ENCODE measurements around the gene ZNF814. TPM values are rescaled to one million over a fixed set of nuclear protein-coding genes. Genes with fewer than 3 reads are reported as not detected.
"Not testable (repeated sequence)": the region's sequence is repeated elsewhere in the genome, so short reads cannot be mapped to it uniquely, and the experiment has no call there.

The ZNF814 gene
- total and polyA plus RNA-seq, 4 experiments from 2014 or later: 9.3 to 35.3 (median 26.2) TPM

- H3K9me3 Mint-ChIP-seq; H3K27ac ChIP-seq (ENCODE audit: low read depth, low read length); H3K4me3 Mint-ChIP-seq; CTCF ChIA-PET (ENCODE audit: partially characterized antibody); DNase-seq; H3K9me3 ChIP-seq (ENCODE audit: control insufficient read depth in 1 of 2, low read length in 2 of 2); H3K27me3 Mint-ChIP-seq; POLR2A ChIA-PET (ENCODE audit: partially characterized antibody); H3K27me3 ChIP-seq (ENCODE audit: insufficient read depth, low read length); H3K4me3 ChIP-seq (ENCODE audit: low read length in 2 of 2); intact Hi-C loops (cut with micrococcal nuclease): not testable (repeated sequence)
- Histone ChIP-seq H3K36me3 (ENCODE audit: insufficient read depth, low read length) (peaks cover 17% of the 10 kb centered on the region), H3K4me1 (ENCODE audit: insufficient read depth, low read length) (peaks cover 24% of the 10 kb centered on the region)
- Mint-ChIP-seq H3K27ac (peak overlapping the region in 2 of 7 donors; percentile 2 to 70), H3K4me1 (peaks cover 28 to 48% (median 36%) of the 10 kb centered on the region in 4 donors), H3K36me3 (peaks cover 29 to 51% of the 10 kb centered on the region in 2 donors)
These were observed 78.2 kb downstream of the ZNF814 start for GRCh38 chr19:57810410-57811295.

GRCh38 chr19:57807541-57807940, 81.3 kb downstream of the ZNF814 start:
- H3K36me3 Mint-ChIP-seq: peaks cover 29 to 53% of the 10 kb centered on the region in 2 donors
- H3K36me3 ChIP-seq (ENCODE audit: insufficient read depth, low read length): peaks cover 17% of the 10 kb centered on the region
- DNase-seq: no peak
- no peaks in the 10 kb centered on the region for H3K27me3 ChIP-seq (ENCODE audit: insufficient read depth, low read length)
- peaks cover under 1% of the 10 kb centered on the region for H3K4me1 ChIP-seq (ENCODE audit: insufficient read depth, low read length)
- ChIA-PET CTCF (ENCODE audit: partially characterized antibody) (no interaction called here), POLR2A (ENCODE audit: partially characterized antibody) (interaction anchor here (2.3 kb wide), 1 partner anchor 12 kb away, joined by 8 read pairs; no protein-coding TSS in a partner anchor)
- no peak overlapping the region for H3K4me3 ChIP-seq (ENCODE audit: low read length in 2 of 2)
- no peaks in the 10 kb centered on the region for H3K9me3 ChIP-seq (ENCODE audit: control insufficient read depth in 1 of 2, low read length in 2 of 2)
- peaks cover 14 to 31% (median 21%) of the 10 kb centered on the region in 4 donors for H3K4me1 Mint-ChIP-seq
- H3K4me3 Mint-ChIP-seq: no peak overlapping the region
- H3K9me3 Mint-ChIP-seq: peaks cover 0 to 3% (median 0%) of the 10 kb centered on the region in 8 donors
- H3K27me3 Mint-ChIP-seq: no peaks in the 10 kb centered on the region
- no peak overlapping the region for H3K27ac ChIP-seq (ENCODE audit: low read depth, low read length)
- intact Hi-C loops (cut with micrococcal nuclease): no loop called here
- no peak overlapping the region for H3K27ac Mint-ChIP-seq

- H3K36me3 Mint-ChIP-seq: peaks cover 23 to 41% of the 10 kb centered on the region in 2 donors
- Histone ChIP-seq H3K36me3 (ENCODE audit: insufficient read depth, low read length) (peaks cover 12% of the 10 kb centered on the region), H3K27ac (ENCODE audit: low read depth, low read length) (no peak overlapping the region), H3K4me1 (ENCODE audit: insufficient read depth, low read length) (no peaks in the 10 kb centered on the region), H3K4me3 (ENCODE audit: low read length in 2 of 2) (no peak overlapping the region), H3K27me3 (ENCODE audit: insufficient read depth, low read length) (no peaks in the 10 kb centered on the region), H3K9me3 (ENCODE audit: control insufficient read depth in 1 of 2, low read length in 2 of 2) (no peaks in the 10 kb centered on the region)
- no peak for DNase-seq
- peak overlapping the region; percentile 37 to 76 (median 56) for H3K4me3 Mint-ChIP-seq
- peak overlapping the region in 3 of 7 donors; percentile 33 to 68 (median 54) for H3K27ac Mint-ChIP-seq
- H3K9me3 Mint-ChIP-seq: peaks cover 0 to 3% (median 0%) of the 10 kb centered on the region in 8 donors
- ChIA-PET CTCF (ENCODE audit: partially characterized antibody) (no interaction called here), POLR2A (ENCODE audit: partially characterized antibody) (interaction anchor here (0.6 kb wide), 1 partner anchor 47 kb away, joined by 3 read pairs; no protein-coding TSS in a partner anchor)
- intact Hi-C loops (cut with micrococcal nuclease): no loop called here
- H3K4me1 Mint-ChIP-seq: peaks cover 10 to 24% (median 14%) of the 10 kb centered on the region in 4 donors
- no peaks in the 10 kb centered on the region for H3K27me3 Mint-ChIP-seq
These were observed 85.1 kb downstream of the ZNF814 start for GRCh38 chr19:57803594-57804325.

GRCh38 chr19:57803265-57803593, 85.6 kb downstream of the ZNF814 start:
- Mint-ChIP-seq H3K36me3 (peaks cover 23 to 35% of the 10 kb centered on the region in 2 donors), H3K27me3 (no peaks in the 10 kb centered on the region), H3K4me3 (peak overlapping the region in 6 of 8 donors; percentile 37 to 76 (median 56)), H3K27ac (peak overlapping the region in 1 of 7 donors; percentile 26), H3K4me1 (peaks cover 10 to 24% (median 14%) of the 10 kb centered on the region in 4 donors), H3K9me3 (peaks cover 0 to 3% (median 0%) of the 10 kb centered on the region in 8 donors)
- intact Hi-C loops (cut with micrococcal nuclease): no loop called here
- Histone ChIP-seq H3K27ac (ENCODE audit: low read depth, low read length) (no peak overlapping the region), H3K4me3 (ENCODE audit: low read length in 2 of 2) (no peak overlapping the region), H3K9me3 (ENCODE audit: control insufficient read depth in 1 of 2, low read length in 2 of 2) (no peaks in the 10 kb centered on the region), H3K27me3 (ENCODE audit: insufficient read depth, low read length) (no peaks in the 10 kb centered on the region), H3K4me1 (ENCODE audit: insufficient read depth, low read length) (no peaks in the 10 kb centered on the region), H3K36me3 (ENCODE audit: insufficient read depth, low read length) (peaks cover 8% of the 10 kb centered on the region)
- ChIA-PET POLR2A (ENCODE audit: partially characterized antibody) (no interaction called here), CTCF (ENCODE audit: partially characterized antibody) (no interaction called here)
- no peak for DNase-seq

- no peaks in the 10 kb centered on the region for H3K27me3 ChIP-seq (ENCODE audit: insufficient read depth, low read length)
- POLR2A ChIA-PET (ENCODE audit: partially characterized antibody): interaction anchor here (1.7 kb wide), 1 partner anchor 12 kb away, joined by 4 read pairs; the partner anchor contains the start of gene ZNF552
These were observed 86.6 kb downstream of the ZNF814 start for GRCh38 chr19:57802269-57802668.

GRCh38 chr19:57800696-57801095, 88.1 kb downstream of the ZNF814 start:
- DNase-seq: no peak
- no peak overlapping the region for H3K27ac ChIP-seq (ENCODE audit: low read depth, low read length)
- no peak overlapping the region for H3K4me3 ChIP-seq (ENCODE audit: low read length in 2 of 2)
- no peaks in the 10 kb centered on the region for H3K27me3 ChIP-seq (ENCODE audit: insufficient read depth, low read length)
- ChIA-PET CTCF (ENCODE audit: partially characterized antibody) (no interaction called here), POLR2A (ENCODE audit: partially characterized antibody) (interaction anchor here (0.8 to 1.7 kb wide), 4 partner anchors 14 to 73 kb away, joined by 3 to 4 read pairs (median 4); partner anchors contain the start of genes ZNF552 and ZNF671)
- H3K36me3 Mint-ChIP-seq: peaks cover 19 to 31% of the 10 kb centered on the region in 2 donors
- peaks cover 10 to 24% (median 13%) of the 10 kb centered on the region in 4 donors for H3K4me1 Mint-ChIP-seq
- peak overlapping the region in 1 of 7 donors; percentile 10 for H3K27ac Mint-ChIP-seq
- no peaks in the 10 kb centered on the region for H3K27me3 Mint-ChIP-seq
- peaks cover 5% of the 10 kb centered on the region for H3K36me3 ChIP-seq (ENCODE audit: insufficient read depth, low read length)
- H3K9me3 ChIP-seq (ENCODE audit: control insufficient read depth in 1 of 2, low read length in 2 of 2): no peaks in the 10 kb centered on the region
- peaks cover 0 to 3% (median 0%) of the 10 kb centered on the region in 8 donors for H3K9me3 Mint-ChIP-seq
- intact Hi-C loops (cut with micrococcal nuclease): no loop called here
- H3K4me1 ChIP-seq (ENCODE audit: insufficient read depth, low read length): no peaks in the 10 kb centered on the region
- no peak overlapping the region for H3K4me3 Mint-ChIP-seq

More at GRCh38 chr19:57802269-57802668, 86.6 kb downstream of the ZNF814 start:
- intact Hi-C loops (cut with micrococcal nuclease): no loop called here
- no peaks in the 10 kb centered on the region for H3K9me3 ChIP-seq (ENCODE audit: control insufficient read depth in 1 of 2, low read length in 2 of 2)
- H3K4me1 Mint-ChIP-seq: peaks cover 10 to 24% (median 14%) of the 10 kb centered on the region in 4 donors
- CTCF ChIA-PET (ENCODE audit: partially characterized antibody): interaction anchor here (0.6 kb wide), 1 partner anchor 290 kb away, joined by 3 read pairs; no protein-coding TSS in a partner anchor
- no peaks in the 10 kb centered on the region for H3K27me3 Mint-ChIP-seq
- no peaks in the 10 kb centered on the region for H3K4me1 ChIP-seq (ENCODE audit: insufficient read depth, low read length)
- no peak overlapping the region for H3K4me3 ChIP-seq (ENCODE audit: low read length in 2 of 2)
- H3K4me3 Mint-ChIP-seq: no peak overlapping the region
- no peak for DNase-seq
- no peak overlapping the region for H3K27ac ChIP-seq (ENCODE audit: low read depth, low read length)
- no peak overlapping the region for H3K27ac Mint-ChIP-seq
- H3K36me3 ChIP-seq (ENCODE audit: insufficient read depth, low read length): no peaks in the 10 kb centered on the region
- peaks cover 16 to 28% of the 10 kb centered on the region in 2 donors for H3K36me3 Mint-ChIP-seq
- peaks cover 0 to 3% (median 0%) of the 10 kb centered on the region in 8 donors for H3K9me3 Mint-ChIP-seq
